ENCODE data around the gene NPTXR.

Gene NPTXR

GRCh38 chr22:38834991-38835390, 8.8 kb downstream of the NPTXR start:
- Mint-ChIP-seq H3K27ac (no peak overlapping the region), H3K27me3 (no peaks in the 10 kb centered on the region), H3K9me3 (no peaks in the 10 kb centered on the region), H3K4me1 (ENCODE audit: low read depth) (no peaks in the 10 kb centered on the region), H3K4me3 (no peak overlapping the region), H3K36me3 (ENCODE audit: low read depth) (no peaks in the 10 kb centered on the region)

GRCh38 chr22:38834215-38834953, 9.4 kb downstream of the NPTXR start:
- Mint-ChIP-seq H3K27ac (no peak overlapping the region), H3K36me3 (ENCODE audit: low read depth) (no peaks in the 10 kb centered on the region), H3K4me1 (ENCODE audit: low read depth) (no peaks in the 10 kb centered on the region), H3K9me3 (no peaks in the 10 kb centered on the region), H3K4me3 (no peak overlapping the region), H3K27me3 (no peaks in the 10 kb centered on the region)

DNA sequence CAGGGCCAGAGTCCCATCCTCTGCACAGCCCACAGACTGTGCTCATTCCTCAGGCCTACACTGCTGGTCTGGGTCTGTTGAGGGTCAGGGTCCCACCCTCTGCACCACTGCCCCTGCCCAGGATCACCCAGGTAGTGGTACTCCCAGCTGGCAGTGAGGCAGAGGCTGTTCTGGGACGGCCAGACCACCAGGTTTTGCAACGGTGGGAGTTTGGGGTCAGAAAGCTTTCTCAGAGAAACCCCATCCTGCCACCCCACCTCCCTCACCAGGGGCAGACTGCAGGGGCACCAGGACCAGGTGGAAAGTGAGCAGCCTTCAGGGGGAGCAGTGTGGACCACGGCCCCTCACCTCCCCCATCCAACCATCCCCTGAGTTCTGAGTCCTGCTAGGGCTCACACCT, 10.8 kb downstream of the NPTXR start:
- Mint-ChIP-seq H3K36me3 (ENCODE audit: low read depth) (no peaks in the 10 kb centered on the region), H3K27ac (no peak overlapping the region), H3K9me3 (no peaks in the 10 kb centered on the region), H3K4me1 (ENCODE audit: low read depth) (no peaks in the 10 kb centered on the region), H3K4me3 (no peak overlapping the region), H3K27me3 (no peaks in the 10 kb centered on the region)

- H3K27ac Mint-ChIP-seq, result no peak overlapping the region
- H3K27me3 Mint-ChIP-seq, result no peaks in the 10 kb centered on the region
- H3K4me3 Mint-ChIP-seq, result no peak overlapping the region
- no peaks in the 10 kb centered on the region for H3K4me1 Mint-ChIP-seq (ENCODE audit: low read depth)
- no peaks in the 10 kb centered on the region for H3K36me3 Mint-ChIP-seq (ENCODE audit: low read depth)
- H3K9me3 Mint-ChIP-seq, result no peaks in the 10 kb centered on the region
These were observed 11.5 kb downstream of the NPTXR start for GRCh38 chr22:38832005-38832978.

DNA sequence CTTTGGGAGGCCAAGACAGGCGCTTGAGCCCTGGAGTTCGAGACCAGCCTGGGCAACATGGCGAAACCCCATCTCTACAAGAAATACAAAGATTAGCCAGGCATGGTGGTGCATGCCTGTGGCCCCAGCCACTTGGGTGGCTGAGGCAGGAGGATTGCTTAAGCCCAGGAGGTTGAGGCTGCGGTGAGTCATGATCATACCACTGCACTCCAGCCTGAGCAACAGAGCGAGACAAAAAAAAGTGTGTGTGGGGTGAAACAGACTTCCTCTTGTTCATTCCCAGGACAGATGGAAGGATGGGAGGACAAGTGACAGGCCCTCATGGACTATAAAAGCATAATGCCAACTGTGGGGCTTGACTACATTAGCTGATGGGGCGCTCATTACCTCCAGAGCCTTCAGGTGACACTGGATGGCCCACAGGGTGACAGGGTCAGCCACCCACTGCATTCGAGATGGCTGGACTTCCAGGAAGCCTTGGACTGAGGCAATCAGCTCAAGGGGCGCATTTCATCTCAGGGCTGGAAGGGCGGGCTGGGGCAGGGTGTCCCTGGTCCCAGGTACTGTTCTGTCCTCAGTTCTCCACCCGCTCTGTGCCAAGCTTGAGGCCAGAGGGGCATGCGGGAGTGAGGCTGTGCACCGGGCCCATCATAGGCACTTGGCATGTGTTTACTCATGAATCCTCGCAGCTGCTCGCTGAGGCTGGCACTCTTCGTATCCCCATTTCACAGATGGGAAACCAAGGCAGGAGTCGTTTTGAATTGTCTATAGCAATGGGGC, 12.5 kb downstream of the NPTXR start:
- no peaks in the 10 kb centered on the region for H3K36me3 Mint-ChIP-seq (ENCODE audit: low read depth)
- no peak overlapping the region for H3K4me3 Mint-ChIP-seq
- no peak overlapping the region for H3K27ac Mint-ChIP-seq
- H3K9me3 Mint-ChIP-seq, result no peaks in the 10 kb centered on the region
- H3K27me3 Mint-ChIP-seq, result no peaks in the 10 kb centered on the region
- no peaks in the 10 kb centered on the region for H3K4me1 Mint-ChIP-seq (ENCODE audit: low read depth)

DNA sequence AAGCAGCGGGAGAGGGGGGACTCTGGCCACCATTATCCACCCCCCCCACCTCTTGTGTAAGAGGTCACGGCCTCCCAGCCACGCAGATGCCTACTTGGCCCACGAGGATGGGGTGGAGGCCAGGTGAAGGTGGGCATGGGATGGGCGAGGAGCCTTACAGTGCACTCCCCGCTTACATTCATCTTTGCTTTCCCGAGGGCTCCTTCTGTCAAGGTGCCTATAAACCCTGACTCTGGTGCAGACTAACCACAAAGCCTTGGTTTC, 13.1 kb downstream of the NPTXR start:
- no peaks in the 10 kb centered on the region for H3K4me1 Mint-ChIP-seq (ENCODE audit: low read depth)
- no peak overlapping the region for H3K27ac Mint-ChIP-seq
- H3K27me3 Mint-ChIP-seq, result no peaks in the 10 kb centered on the region
- H3K9me3 Mint-ChIP-seq, result no peaks in the 10 kb centered on the region
- no peak overlapping the region for H3K4me3 Mint-ChIP-seq
- no peaks in the 10 kb centered on the region for H3K36me3 Mint-ChIP-seq (ENCODE audit: low read depth)

DNA sequence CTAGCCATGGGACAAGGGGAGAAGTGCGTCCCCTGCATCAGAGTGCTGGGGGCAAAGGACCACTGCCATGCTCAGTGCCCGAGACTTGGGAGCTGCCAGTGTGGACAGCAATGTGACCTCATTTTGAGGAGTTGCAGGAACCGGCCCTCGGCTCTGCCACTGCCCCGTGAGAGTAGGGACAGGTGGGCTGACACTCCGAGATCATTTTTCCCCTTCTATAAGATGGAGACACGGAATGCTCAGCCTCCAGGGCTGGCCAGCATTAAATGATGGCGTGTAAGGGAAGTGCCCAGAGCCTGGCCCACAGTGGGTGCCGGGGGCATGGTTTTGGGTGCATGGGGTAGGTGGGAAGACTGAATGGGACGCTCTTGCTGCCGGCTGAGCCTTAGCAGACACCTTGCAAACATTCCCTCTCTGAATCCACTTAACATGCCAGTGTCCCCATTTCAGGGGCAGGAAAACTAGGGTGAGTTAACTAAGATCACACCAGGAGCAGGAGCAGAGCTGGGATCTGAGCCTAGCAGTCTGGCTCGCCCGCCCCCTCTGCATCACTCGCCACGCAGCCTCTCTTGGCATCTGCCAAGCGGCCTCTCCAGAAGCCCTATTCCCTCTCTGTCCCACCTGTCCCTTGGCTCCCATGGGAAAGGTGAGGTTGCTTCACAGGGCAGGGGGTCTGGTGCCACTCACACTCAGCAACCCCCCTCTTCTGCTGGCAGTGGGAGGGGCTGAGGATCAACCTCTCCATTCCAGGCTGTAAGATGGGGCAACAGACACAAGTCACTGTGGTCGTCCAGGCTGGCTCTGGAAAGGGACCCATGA, 13.6 kb downstream of the NPTXR start:
- Mint-ChIP-seq H3K9me3 (no peaks in the 10 kb centered on the region), H3K27me3 (no peaks in the 10 kb centered on the region), H3K27ac (no peak overlapping the region), H3K4me1 (ENCODE audit: low read depth) (no peaks in the 10 kb centered on the region), H3K4me3 (no peak overlapping the region), H3K36me3 (ENCODE audit: low read depth) (no peaks in the 10 kb centered on the region)

- no peaks in the 10 kb centered on the region for H3K36me3 Mint-ChIP-seq (ENCODE audit: low read depth)
- H3K27ac Mint-ChIP-seq, result no peak overlapping the region
- H3K27me3 Mint-ChIP-seq, result no peaks in the 10 kb centered on the region
- H3K9me3 Mint-ChIP-seq, result no peaks in the 10 kb centered on the region
- no peaks in the 10 kb centered on the region for H3K4me1 Mint-ChIP-seq (ENCODE audit: low read depth)
- no peak overlapping the region for H3K4me3 Mint-ChIP-seq
These were observed 14.3 kb downstream of the NPTXR start for GRCh38 chr22:38829485-38829884.

GRCh38 chr22:38828616-38829205, 15.1 kb downstream of the NPTXR start:
- H3K4me3 Mint-ChIP-seq, result no peak overlapping the region
- H3K27me3 Mint-ChIP-seq, result no peaks in the 10 kb centered on the region
- no peak overlapping the region for H3K27ac Mint-ChIP-seq
- H3K4me1 Mint-ChIP-seq (ENCODE audit: low read depth), result no peaks in the 10 kb centered on the region
- no peaks in the 10 kb centered on the region for H3K9me3 Mint-ChIP-seq
- no peaks in the 10 kb centered on the region for H3K36me3 Mint-ChIP-seq (ENCODE audit: low read depth)

GRCh38 chr22:38828191-38828590, 15.6 kb downstream of the NPTXR start:
- Mint-ChIP-seq H3K4me1 (ENCODE audit: low read depth) (no peaks in the 10 kb centered on the region), H3K9me3 (no peaks in the 10 kb centered on the region), H3K4me3 (no peak overlapping the region), H3K27me3 (no peaks in the 10 kb centered on the region), H3K36me3 (ENCODE audit: low read depth) (no peaks in the 10 kb centered on the region), H3K27ac (no peak overlapping the region)

DNA sequence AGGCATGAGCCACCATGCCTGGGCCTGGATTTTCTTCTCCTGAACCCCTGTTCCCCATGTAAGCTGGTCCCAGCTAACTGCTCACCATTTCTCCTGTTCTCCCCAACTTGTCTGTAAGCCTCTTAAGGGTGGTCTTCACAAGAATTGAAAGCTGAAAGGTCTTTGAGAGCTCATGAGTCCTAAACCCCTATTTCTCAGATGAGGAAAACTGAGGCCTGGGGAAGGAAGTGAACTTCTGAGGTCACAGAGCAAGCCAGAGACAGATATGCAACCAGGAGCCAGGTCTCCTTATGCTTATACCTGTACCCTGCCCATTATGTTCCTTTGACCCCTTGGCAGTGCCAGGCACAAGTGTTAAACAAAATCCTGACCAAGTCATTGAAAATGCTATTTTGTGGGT, 16.3 kb downstream of the NPTXR start:
- H3K27ac Mint-ChIP-seq, result no peak overlapping the region
- H3K9me3 Mint-ChIP-seq, result no peaks in the 10 kb centered on the region
- H3K4me3 Mint-ChIP-seq, result no peak overlapping the region
- H3K27me3 Mint-ChIP-seq, result no peaks in the 10 kb centered on the region
- no peaks in the 10 kb centered on the region for H3K4me1 Mint-ChIP-seq (ENCODE audit: low read depth)
- H3K36me3 Mint-ChIP-seq (ENCODE audit: low read depth), result no peaks in the 10 kb centered on the region

DNA sequence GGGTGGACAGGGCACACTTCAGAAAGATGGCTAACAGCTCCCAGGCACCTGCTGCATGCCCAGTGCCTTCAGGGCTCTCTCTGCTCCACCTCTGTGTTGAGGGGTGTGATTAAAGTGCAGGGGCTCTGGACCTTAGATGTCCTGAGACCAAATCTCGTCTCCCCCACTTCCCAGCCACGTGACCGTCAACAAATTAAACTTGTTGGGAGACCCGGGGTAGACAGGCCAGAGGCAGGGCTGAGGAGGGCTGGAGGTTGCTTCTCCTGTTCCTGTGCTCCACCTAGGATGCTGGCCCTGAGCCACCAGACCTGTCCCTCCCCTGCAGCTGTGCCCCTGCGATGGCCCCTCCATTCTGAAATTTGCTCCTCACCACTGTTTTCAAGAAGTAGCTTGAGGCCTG, 17.0 kb downstream of the NPTXR start:
- H3K4me3 Mint-ChIP-seq, result no peak overlapping the region
- no peaks in the 10 kb centered on the region for H3K27me3 Mint-ChIP-seq
- H3K9me3 Mint-ChIP-seq, result no peaks in the 10 kb centered on the region
- no peaks in the 10 kb centered on the region for H3K4me1 Mint-ChIP-seq (ENCODE audit: low read depth)
- H3K36me3 Mint-ChIP-seq (ENCODE audit: low read depth), result no peaks in the 10 kb centered on the region
- H3K27ac Mint-ChIP-seq, result no peak overlapping the region

GRCh38 chr22:38826386-38826785, 17.4 kb downstream of the NPTXR start:
- no peak overlapping the region for H3K4me3 Mint-ChIP-seq
- H3K27ac Mint-ChIP-seq, result no peak overlapping the region
- H3K27me3 Mint-ChIP-seq, result no peaks in the 10 kb centered on the region
- H3K36me3 Mint-ChIP-seq (ENCODE audit: low read depth), result no peaks in the 10 kb centered on the region
- H3K4me1 Mint-ChIP-seq (ENCODE audit: low read depth), result no peaks in the 10 kb centered on the region
- no peaks in the 10 kb centered on the region for H3K9me3 Mint-ChIP-seq

- Mint-ChIP-seq H3K27me3 (no peaks in the 10 kb centered on the region), H3K27ac (no peak overlapping the region), H3K4me1 (ENCODE audit: low read depth) (no peaks in the 10 kb centered on the region), H3K36me3 (ENCODE audit: low read depth) (no peaks in the 10 kb centered on the region), H3K4me3 (no peak overlapping the region), H3K9me3 (no peaks in the 10 kb centered on the region)
These were observed 19.2 kb downstream of the NPTXR start for GRCh38 chr22:38824585-38824984.

Data from stimulated activated naive CD8-positive, alpha-beta T cell treated with anti-CD3 and anti-CD28 coated beads, Interleukin-15, Interleukin-2, amounts not matched to agents 100 ng/mL and 50 ng/mL, for 24 hours (primary cell).